Stimulated activated effector memory CD8-positive, alpha-beta T cell treated with anti-CD3 and anti-CD28 coated beads, Interleukin-12 subunit alpha, Interleukin-12 subunit beta, amount 100 ng/mL, for 72 hours (primary cell): ENCODE results near the gene TCP11L1.
A peak's percentile ranks its signal among the peaks of the same experiment; 100 is the strongest.
"Not testable (repeated sequence)": the region's sequence is repeated elsewhere in the genome, so short reads cannot be mapped to it uniquely, and the experiment has no call there.

Experiments
- ATAC-seq: fragments of 150-1000 bp; cut with Tn5 transposase; 2 replicates; pipeline ENCODE4 v1.10.0; 2021
- DNase-seq, 2 donors: peaks; one replicate each; pipeline ENCODE4 v3.0.0; 2021 to 2022; ENCODE audit warnings: low spot score in 2 of 2
- H3K27ac Mint-ChIP-seq: one replicate; pipeline ENCODE4 v1.8.0; 2022; ENCODE audit warnings: mild to moderate bottlenecking, mixed read lengths
- H3K36me3 Mint-ChIP-seq: one replicate; pipeline ENCODE4 v1.8.0; 2022; ENCODE audit warnings: mild to moderate bottlenecking, mixed read lengths
- H3K4me1 Mint-ChIP-seq: one replicate; pipeline ENCODE4 v1.8.0; 2022; ENCODE audit warnings: mixed read lengths
- H3K4me3 Mint-ChIP-seq: one replicate; pipeline ENCODE4 v1.8.0; 2022; ENCODE audit warnings: mild to moderate bottlenecking, mixed read lengths
- H3K9me3 Mint-ChIP-seq: one replicate; pipeline ENCODE4 v1.8.0; 2022; ENCODE audit warnings: mixed read lengths

Gene TCP11L1

GRCh38 chr11:33048701-33049100, 9.3 kb downstream of the TCP11L1 start:
- not testable (repeated sequence) for H3K4me3 Mint-ChIP-seq, H3K4me1 Mint-ChIP-seq, H3K9me3 Mint-ChIP-seq, DNase-seq, ATAC-seq, H3K27ac Mint-ChIP-seq
- H3K36me3 Mint-ChIP-seq = peaks cover 81% of the 10 kb centered on the region

DNA sequence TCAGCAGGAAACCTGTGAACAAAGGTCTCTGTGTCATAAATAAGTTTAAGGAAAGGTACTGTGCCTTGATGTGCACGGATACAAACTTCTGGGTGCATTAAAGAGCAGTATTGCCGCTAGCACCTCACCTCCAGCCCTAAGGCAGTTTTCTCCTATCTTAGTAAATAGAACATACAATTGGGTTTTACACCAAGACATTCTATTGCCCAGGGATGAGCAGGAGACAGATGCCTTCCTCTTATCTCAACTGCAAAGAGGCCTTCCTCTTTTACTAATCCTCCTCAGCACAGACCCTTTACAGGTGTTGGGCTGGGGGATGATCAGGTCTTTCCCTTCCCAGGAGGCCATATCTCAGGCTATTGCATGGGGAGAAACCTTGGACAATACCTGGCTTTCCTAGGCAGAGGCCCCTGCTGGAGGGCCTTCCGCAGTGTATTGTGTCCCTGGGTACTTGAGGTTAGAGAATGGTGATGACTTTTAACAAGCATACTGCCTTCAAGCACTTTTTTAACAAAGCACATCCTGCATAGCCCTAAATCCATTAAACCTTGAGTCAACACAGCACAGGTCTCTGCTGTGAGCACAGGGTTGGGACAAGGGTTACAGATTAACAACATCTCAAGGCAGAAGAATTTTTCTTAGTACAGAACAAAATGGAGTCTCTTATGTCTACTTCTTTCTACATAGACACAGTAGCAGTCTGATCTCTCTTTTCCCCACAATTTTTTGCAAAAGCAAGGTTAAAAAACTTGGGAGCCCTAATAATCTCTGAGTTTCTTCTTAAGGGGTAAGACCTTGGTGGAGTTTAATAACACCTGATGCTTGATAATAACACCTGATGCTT, 10.4 kb downstream of the TCP11L1 start:
- H3K27ac Mint-ChIP-seq, H3K9me3 Mint-ChIP-seq, ATAC-seq, H3K4me3 Mint-ChIP-seq, H3K4me1 Mint-ChIP-seq, DNase-seq: not testable (repeated sequence)
- H3K36me3 Mint-ChIP-seq = peaks cover 78% of the 10 kb centered on the region

DNA sequence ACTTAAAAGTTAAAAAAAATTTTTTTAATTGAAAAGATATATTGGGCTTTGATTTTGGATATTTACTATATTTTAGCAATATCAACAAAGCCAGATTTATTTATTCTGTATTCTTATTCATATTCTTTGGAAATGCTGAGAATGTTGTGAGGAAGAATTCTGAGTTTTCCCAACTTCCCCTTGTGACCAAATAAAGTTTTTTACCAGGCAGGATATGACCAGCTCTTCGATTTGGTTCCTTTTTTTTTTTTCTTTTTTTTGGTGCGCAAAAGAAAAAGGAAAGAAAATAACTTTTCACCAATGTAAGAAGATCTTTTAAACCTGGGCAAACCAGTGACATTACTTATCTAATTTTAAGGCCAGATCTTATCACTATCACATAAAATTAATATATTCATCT, 12.9 kb downstream of the TCP11L1 start:
- H3K27ac Mint-ChIP-seq = peak overlapping the region; percentile 37
- DNase-seq (no peak), ATAC-seq (no peak)
- H3K4me3 Mint-ChIP-seq = no peak overlapping the region
- peaks cover 4% of the 10 kb centered on the region for H3K4me1 Mint-ChIP-seq
- H3K9me3 Mint-ChIP-seq = no peaks in the 10 kb centered on the region
- peaks cover 68% of the 10 kb centered on the region for H3K36me3 Mint-ChIP-seq

DNA sequence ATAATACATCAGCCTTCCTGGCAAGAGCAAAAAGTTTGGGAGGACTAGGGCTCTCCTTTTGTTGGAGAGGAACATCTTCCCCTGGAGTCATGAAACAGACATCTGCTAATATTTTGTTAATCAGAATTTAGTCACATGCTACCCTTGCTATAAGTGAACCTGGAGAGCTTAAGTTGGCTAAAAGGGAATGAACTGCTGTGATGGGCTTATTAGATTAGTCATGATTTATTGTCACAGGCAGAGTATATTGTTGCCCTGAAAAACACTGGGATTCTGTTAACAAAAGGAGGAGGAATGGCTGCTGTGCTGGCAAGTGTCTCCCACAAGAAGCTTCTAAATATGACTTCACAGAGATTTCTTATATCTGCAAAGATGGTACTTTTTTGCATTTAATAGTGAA, 16.0 kb downstream of the TCP11L1 start:
- peaks cover 10% of the 10 kb centered on the region for H3K4me1 Mint-ChIP-seq
- no peak overlapping the region for H3K4me3 Mint-ChIP-seq
- no peak overlapping the region for H3K27ac Mint-ChIP-seq
- no peaks in the 10 kb centered on the region for H3K9me3 Mint-ChIP-seq
- peaks cover 78% of the 10 kb centered on the region for H3K36me3 Mint-ChIP-seq
- DNase-seq (no peak), ATAC-seq (no peak)

DNA sequence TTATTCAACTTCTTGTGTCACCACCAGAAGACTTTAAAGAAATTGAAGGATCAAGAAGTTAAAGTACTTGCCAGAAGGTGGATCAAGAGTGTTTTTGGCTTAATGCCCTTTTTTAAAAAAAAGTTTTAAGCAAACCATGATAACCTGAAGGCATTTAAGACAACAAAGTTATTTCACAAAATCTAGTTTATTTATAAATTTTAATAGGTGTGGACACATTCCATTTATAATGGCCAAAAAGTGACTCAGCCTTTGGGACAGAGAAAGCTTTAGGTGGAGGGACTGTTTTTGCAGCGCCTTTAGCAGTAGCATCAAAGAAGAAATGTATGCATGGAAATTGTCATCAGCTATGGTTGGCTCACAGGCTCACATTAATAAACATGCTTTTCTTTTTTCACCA, 17.9 kb downstream of the TCP11L1 start:
- Mint-ChIP-seq H3K27ac (no peak overlapping the region), H3K9me3 (no peaks in the 10 kb centered on the region), H3K4me3 (no peak overlapping the region), H3K4me1 (peaks cover 18% of the 10 kb centered on the region), H3K36me3 (peaks cover 75% of the 10 kb centered on the region)
- DNase-seq (no peak), ATAC-seq (no peak)

DNA sequence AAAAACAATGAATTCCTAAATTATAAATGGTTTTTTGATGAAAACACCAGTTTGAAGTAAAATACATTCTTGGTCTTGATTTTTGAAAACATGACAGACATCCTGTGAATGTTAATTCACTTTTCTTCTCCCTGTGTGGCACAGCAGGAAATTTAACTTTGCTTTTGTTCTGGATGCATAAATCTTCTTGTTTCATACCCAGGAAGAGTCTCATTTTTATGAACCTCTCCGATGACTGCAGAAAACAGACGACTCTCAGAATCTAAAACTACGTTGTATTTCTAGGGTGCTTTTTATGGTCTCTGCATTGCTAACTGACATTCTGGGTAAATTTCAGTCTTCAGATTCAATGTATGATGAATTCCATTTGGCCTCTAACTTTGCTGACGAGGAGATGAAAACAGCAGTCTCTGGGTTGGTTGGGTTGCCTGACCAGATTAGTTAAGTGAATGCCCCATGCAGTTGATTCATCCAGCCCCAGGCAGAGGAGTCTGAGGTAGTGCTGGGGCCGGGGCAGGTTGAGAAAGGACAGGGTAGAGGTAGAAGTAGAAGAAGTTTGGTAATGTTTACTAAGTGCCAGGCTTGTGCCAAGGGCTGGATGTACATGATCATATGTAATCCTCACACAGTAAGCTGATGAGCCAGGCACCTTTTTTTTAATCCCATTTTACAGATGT, 20.1 kb downstream of the TCP11L1 start:
- DNase-seq = no peak
- Mint-ChIP-seq H3K27ac (peak overlapping the region; percentile 88), H3K4me1 (peaks cover 40% of the 10 kb centered on the region), H3K36me3 (peaks cover 85% of the 10 kb centered on the region), H3K9me3 (no peaks in the 10 kb centered on the region), H3K4me3 (no peak overlapping the region)
- no peak for ATAC-seq

DNA sequence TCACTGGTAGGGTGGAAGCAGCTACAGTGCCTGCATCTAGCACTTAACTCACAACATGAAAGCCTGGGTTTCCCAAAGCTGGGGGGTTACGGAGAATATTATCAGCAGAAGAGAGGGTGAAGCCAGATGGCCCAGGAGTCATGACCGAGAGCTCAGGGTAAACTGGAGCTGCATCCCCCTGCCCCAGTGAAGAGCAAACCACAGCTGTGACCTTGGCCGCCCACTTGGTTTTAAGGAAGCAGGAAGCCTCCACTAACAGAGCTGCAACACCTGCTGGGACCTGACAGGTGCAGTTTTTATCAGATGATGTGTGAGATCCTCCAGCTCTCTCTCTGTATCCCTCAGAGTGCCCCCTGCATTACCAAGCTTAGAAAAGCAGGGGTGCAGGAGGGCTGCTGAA, 20.9 kb downstream of the TCP11L1 start:
- peaks cover 85% of the 10 kb centered on the region for H3K36me3 Mint-ChIP-seq
- H3K4me1 Mint-ChIP-seq = peaks cover 44% of the 10 kb centered on the region
- ATAC-seq = no peak
- H3K4me3 Mint-ChIP-seq = no peak overlapping the region
- DNase-seq = no peak
- peak overlapping the region; percentile 88 for H3K27ac Mint-ChIP-seq
- H3K9me3 Mint-ChIP-seq = no peaks in the 10 kb centered on the region

DNA sequence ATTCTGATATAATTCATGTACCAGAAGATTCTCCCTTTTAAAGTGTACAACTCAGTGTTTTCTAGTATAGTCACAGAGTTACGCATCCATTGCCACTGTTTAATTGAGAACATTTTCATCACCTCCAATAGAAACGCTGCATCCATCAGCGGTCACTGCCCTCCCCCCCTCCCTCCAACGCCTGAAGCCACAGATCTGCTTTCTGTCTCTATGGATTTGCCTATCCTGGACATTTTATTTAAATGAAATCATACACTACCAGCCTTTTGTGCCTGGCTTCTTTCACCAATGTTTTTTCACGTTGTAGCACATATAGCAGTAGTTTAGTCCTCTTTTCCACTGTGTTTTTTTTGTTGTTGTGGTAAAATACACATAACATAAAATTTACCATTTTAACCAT, 22.8 kb downstream of the TCP11L1 start:
- Mint-ChIP-seq H3K9me3 (no peaks in the 10 kb centered on the region), H3K4me3 (no peak overlapping the region), H3K4me1 (peaks cover 50% of the 10 kb centered on the region), H3K36me3 (peaks cover 96% of the 10 kb centered on the region), H3K27ac (no peak overlapping the region)
- ATAC-seq (no peak), DNase-seq (no peak)

DNA sequence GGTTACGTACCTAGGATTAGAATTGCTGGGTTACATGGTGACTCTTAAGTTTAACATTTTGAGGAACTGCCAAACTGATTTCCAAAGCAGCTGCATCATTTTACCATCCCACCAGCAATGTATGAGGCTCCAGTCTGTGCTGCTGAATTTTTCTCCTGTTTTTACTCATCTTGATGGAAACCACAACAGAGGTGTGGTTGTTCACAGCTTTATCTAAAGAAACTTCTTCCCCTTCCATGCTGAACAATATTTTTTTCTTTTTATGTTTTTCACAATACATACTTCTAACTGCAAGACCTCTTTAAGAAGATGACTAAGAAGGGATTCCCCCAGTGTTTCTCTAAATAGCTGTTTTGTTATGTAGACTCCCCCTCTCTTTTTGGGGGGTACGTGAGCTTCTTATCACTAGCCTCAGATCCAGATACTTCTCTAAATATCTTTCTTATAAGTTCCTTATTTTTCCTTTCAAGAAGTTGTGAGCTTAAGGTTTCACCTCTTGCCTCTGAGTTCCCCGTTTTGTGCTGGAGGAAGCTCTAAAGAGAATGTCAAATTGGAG, 24.0 kb downstream of the TCP11L1 start:
- Mint-ChIP-seq H3K36me3 (peaks cover 91% of the 10 kb centered on the region), H3K4me3 (no peak overlapping the region), H3K4me1 (peaks cover 50% of the 10 kb centered on the region), H3K27ac (peak overlapping the region; percentile 41), H3K9me3 (no peaks in the 10 kb centered on the region)
- ATAC-seq (peak; percentile 83), DNase-seq (no peak)

DNA sequence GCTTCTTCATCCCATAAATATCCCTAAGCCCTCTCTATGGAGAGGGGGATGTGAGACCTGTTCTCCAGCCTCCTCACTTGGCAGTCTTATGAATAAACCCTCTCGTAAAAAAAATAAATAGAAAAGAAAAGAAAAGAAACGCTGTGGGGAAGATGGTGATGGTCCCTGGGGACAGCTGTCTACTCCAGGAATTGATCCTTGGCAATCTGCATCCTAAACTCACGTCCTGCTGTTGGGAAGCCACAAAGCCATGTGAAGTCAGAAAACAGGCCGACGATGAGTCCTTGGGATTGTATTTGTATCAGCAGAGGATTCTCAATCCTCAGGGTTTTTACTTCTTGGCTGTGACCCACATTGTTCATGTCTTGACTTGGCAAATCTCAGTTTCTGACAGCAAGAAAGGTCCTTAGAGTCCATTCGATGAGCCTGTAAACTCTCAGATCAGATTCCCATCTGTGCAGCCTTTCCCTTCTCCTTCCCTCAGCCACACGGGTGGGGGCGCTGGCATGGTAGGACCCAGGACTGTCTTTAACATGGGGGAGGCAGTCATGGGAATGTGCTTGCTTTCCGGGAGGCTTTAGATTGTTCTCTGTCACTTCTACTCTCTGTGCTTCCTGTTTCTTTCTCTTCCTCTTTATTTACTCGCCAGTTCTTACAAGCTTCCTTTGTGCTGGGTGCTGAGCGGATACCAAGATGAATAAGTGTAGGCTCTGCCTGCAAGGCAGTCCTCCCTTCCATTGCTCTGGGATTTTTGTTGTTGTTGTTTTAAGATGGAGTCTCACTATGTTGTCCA, 24.9 kb downstream of the TCP11L1 start:
- H3K4me3 Mint-ChIP-seq = no peak overlapping the region
- no peak for DNase-seq

GRCh38 chr11:33064866-33065265, 25.5 kb downstream of the TCP11L1 start:
- DNase-seq (no peak), ATAC-seq (no peak)
- Mint-ChIP-seq H3K27ac (peak overlapping the region; percentile 41), H3K4me3 (no peak overlapping the region), H3K4me1 (peaks cover 45% of the 10 kb centered on the region), H3K36me3 (peaks cover 91% of the 10 kb centered on the region), H3K9me3 (no peaks in the 10 kb centered on the region)

More for the DNA sequence above, 24.9 kb downstream of the TCP11L1 start:
- Mint-ChIP-seq H3K9me3 (no peaks in the 10 kb centered on the region), H3K36me3 (peaks cover 91% of the 10 kb centered on the region), H3K4me1 (peaks cover 50% of the 10 kb centered on the region), H3K27ac (peak overlapping the region; percentile 41)
- no peak for ATAC-seq

DNA sequence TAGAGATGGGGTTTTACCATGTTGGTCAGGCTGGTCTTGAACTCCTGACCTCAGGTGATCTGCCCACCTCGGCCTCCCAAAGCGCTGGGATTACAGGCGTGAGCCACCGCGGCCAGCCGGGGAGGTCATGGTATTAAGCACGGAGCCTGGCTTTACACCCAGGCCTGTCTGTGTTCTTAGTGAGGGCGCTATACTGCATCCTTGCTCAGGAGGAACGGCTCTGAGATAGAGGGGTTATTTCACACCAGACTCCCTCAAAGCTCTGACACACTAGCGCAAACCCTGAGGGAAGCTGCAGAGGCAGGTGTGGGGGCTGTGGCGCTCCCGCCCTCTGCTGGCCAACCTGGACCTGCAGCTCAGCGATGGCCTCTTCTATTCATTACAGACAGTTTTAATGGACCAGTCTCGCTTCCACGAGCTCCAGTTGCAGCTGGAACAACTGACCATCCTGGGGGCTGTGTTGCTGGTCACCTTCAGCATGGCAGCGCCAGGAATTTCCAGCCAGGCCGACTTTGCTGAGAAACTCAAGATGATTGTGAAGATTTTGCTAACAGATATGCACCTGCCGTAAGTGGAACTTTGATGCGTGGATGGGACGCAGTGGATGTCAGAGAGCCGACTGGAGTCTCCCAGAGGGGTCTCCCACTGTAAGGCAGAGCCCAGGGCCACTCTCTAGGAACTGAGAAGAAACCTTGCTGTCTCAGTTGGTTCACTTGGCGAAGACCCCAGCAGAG, 26.2 kb downstream of the TCP11L1 start:
- no peaks in the 10 kb centered on the region for H3K9me3 Mint-ChIP-seq
- ATAC-seq (peak; percentile 78), DNase-seq (peak; percentile 55 to 76)
- H3K36me3 Mint-ChIP-seq = peaks cover 91% of the 10 kb centered on the region
- peaks cover 38% of the 10 kb centered on the region for H3K4me1 Mint-ChIP-seq
- peak overlapping the region; percentile 52 for H3K27ac Mint-ChIP-seq
- no peak overlapping the region for H3K4me3 Mint-ChIP-seq

DNA sequence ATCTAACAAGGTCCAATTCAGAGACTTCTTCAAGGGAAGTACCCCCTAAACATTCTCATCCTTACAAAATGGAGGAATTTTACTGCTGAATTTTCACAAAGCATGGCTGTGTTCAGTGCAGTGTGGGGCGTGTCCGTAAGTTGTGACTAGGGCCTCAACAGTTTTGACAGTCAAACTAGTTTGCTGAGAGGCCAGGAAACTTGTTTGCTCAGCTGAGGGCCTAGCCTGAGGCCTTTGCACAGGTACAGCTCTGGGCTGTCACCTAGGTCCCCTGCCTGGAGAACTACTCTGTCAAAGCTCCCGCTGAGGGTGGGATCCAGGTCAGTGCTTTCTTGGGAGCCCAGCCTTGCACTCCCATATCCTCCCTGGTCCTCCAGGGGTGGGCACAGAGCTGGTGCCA, 27.9 kb downstream of the TCP11L1 start:
- peaks cover 32% of the 10 kb centered on the region for H3K4me1 Mint-ChIP-seq
- peaks cover 95% of the 10 kb centered on the region for H3K36me3 Mint-ChIP-seq
- H3K9me3 Mint-ChIP-seq = no peaks in the 10 kb centered on the region
- DNase-seq (no peak), ATAC-seq (no peak)
- H3K27ac Mint-ChIP-seq = no peak overlapping the region
- no peak overlapping the region for H3K4me3 Mint-ChIP-seq

- Mint-ChIP-seq H3K4me1 (peaks cover 17% of the 10 kb centered on the region), H3K36me3 (peaks cover 95% of the 10 kb centered on the region), H3K4me3 (no peak overlapping the region), H3K9me3 (no peaks in the 10 kb centered on the region), H3K27ac (no peak overlapping the region)
- no peak for DNase-seq
- ATAC-seq = no peak
Observed at GRCh38 chr11:33068611-33069340, 29.4 kb downstream of the TCP11L1 start.
